ENCODE results near the gene TYK2. TPM values are rescaled to one million over a fixed set of nuclear protein-coding genes. Genes with fewer than 3 reads are reported as not detected.

The TYK2 gene
- total and polyA plus RNA-seq, 2 of the 13 experiments (the other 11 are each of a cell fraction or from before 2014, with no cell fraction given) = 38.8 to 60.1 TPM

- no peak; the same call in 1 of the 2 replicates for TF ChIP-seq TGIF2 (CRISPR knock-in tag; IDR thresholded peaks at IDR 0.05)
- no peak for TF ChIP-seq NFE2L2 (IDR thresholded peaks at IDR 0.05; ENCODE audit: low read length)
- TF ChIP-seq TMF1 (CRISPR knock-in tag; IDR thresholded peaks at IDR 0.05; ENCODE audit: low read depth) = 0 out of 2 replicates have a peak, but pooled peaks have one; percentile 36
- TF ChIP-seq ZNF788 (CRISPR knock-in tag; IDR thresholded peaks at IDR 0.05; ENCODE audit: borderline replicate concordance) = no peak
- no peak for TF ChIP-seq KLF16 (CRISPR knock-in tag; IDR thresholded peaks at IDR 0.05)
- no peak for TF ChIP-seq PTBP1 (IDR thresholded peaks at IDR 0.05; ENCODE audit: low read depth, low read length, poor library complexity, severe bottlenecking)
- peak; percentile 65; the same call in 1 of the 2 replicates for TF ChIP-seq IRF9 (CRISPR knock-in tag; IDR thresholded peaks at IDR 0.05; ENCODE audit: borderline replicate concordance)
- no peak for TF ChIP-seq RARA (CRISPR knock-in tag; IDR thresholded peaks at IDR 0.05)
- no peak for TF ChIP-seq ATM (IDR thresholded peaks at IDR 0.05; ENCODE audit: borderline replicate concordance)
- no peak for TF ChIP-seq KDM2A (CRISPR knock-in tag; IDR thresholded peaks at IDR 0.05; ENCODE audit: borderline replicate concordance, low read depth)
- TF ChIP-seq ZNF503 (CRISPR knock-in tag; IDR thresholded peaks at IDR 0.05) = no peak
- TF ChIP-seq FLYWCH1 (CRISPR knock-in tag; IDR thresholded peaks at IDR 0.05) = no peak
- TF ChIP-seq HOXA9 (CRISPR knock-in tag; IDR thresholded peaks at IDR 0.05; ENCODE audit: borderline replicate concordance) = no peak
- TF ChIP-seq SP4 (CRISPR knock-in tag; IDR thresholded peaks at IDR 0.05) = no peak
- 0 out of 2 replicates have a peak, but pooled peaks have one; percentile 27 for TF ChIP-seq ZSCAN21 (CRISPR knock-in tag; IDR thresholded peaks at IDR 0.05; ENCODE audit: borderline replicate concordance)
- no peak for TF ChIP-seq ZNF713 (CRISPR knock-in tag; IDR thresholded peaks at IDR 0.05)
- no peak; the same call in 1 of the 2 replicates for TF ChIP-seq ZSCAN31 (CRISPR knock-in tag; IDR thresholded peaks at IDR 0.05; ENCODE audit: low read depth)
- no peak for TF ChIP-seq ZNF576 (CRISPR knock-in tag; IDR thresholded peaks at IDR 0.05)
- no peak for TF ChIP-seq SIN3B (IDR thresholded peaks at IDR 0.05; ENCODE audit: low read length)
- TF ChIP-seq ZNF644 (CRISPR knock-in tag; IDR thresholded peaks at IDR 0.05; ENCODE audit: low read depth) = no peak
- TF ChIP-seq DPF2 (CRISPR knock-in tag; IDR thresholded peaks at IDR 0.05; ENCODE audit: borderline replicate concordance, low read depth) = no peak
- 0 out of 2 replicates have a peak, but pooled peaks have one; percentile 16 for TF ChIP-seq PAXIP1 (CRISPR knock-in tag; conservative IDR thresholded peaks at IDR 0.05)
- TF ChIP-seq ZNF296 (CRISPR knock-in tag; conservative IDR thresholded peaks at IDR 0.05) = no peak
These were observed 46.4 kb downstream of the TYK2 start (continued) for GRCh38 chr19:10333758-10334587.
